Trophoblast cell (in vitro differentiated cells and primary cell): Measurements from ENCODE around the gene MRPL32.

Source experiments
- DNase-seq, 2 donors: peaks; one replicate each; pipeline ENCODE4 v3.0.0-alpha.2; 2016
- H2AFZ ChIP-seq: 2 replicates; pipeline ENCODE4 v1.6.1; 2013; ENCODE audit warnings: low read length, moderate library complexity, mild to moderate bottlenecking; ENCODE audit not compliant: insufficient read depth, poor library complexity
- H2AK5ac ChIP-seq: 2 replicates; pipeline ENCODE4 v1.6.1; 2013; ENCODE audit warnings: mild to moderate bottlenecking, low read length
- H2BK120ac ChIP-seq: 2 replicates; pipeline ENCODE4 v1.6.1; 2013; ENCODE audit warnings: low read length, mild to moderate bottlenecking, moderate library complexity; ENCODE audit not compliant: insufficient read depth, poor library complexity
- H2BK12ac ChIP-seq: 2 replicates; pipeline ENCODE4 v1.6.1; 2013; ENCODE audit warnings: mild to moderate bottlenecking, low read length, moderate library complexity
- H2BK5ac ChIP-seq: 2 replicates; pipeline ENCODE4 v1.6.1; 2013; ENCODE audit warnings: low read length, low read depth, moderate library complexity, mild to moderate bottlenecking; ENCODE audit not compliant: poor library complexity
- H3K14ac ChIP-seq: 2 replicates; pipeline ENCODE4 v1.6.1; 2013; ENCODE audit warnings: mild to moderate bottlenecking, low read length
- H3K18ac ChIP-seq: 2 replicates; pipeline ENCODE4 v1.6.1; 2013; ENCODE audit warnings: mild to moderate bottlenecking, low read length
- H3K23ac ChIP-seq: 2 replicates; pipeline ENCODE4 v1.6.1; 2013; ENCODE audit warnings: low read length
- H3K27ac ChIP-seq: 2 replicates; pipeline ENCODE4 v1.5.1; 2013; ENCODE audit warnings: low read depth, mild to moderate bottlenecking, inconsistent platforms, low read length, moderate library complexity
- H3K27me3 ChIP-seq: 2 replicates; pipeline ENCODE4 v1.6.1; 2013; ENCODE audit warnings: inconsistent platforms, mild to moderate bottlenecking, low read length, moderate library complexity; ENCODE audit not compliant: insufficient read depth
- H3K36me3 ChIP-seq, 2 experiments: 1 replicate in 1 of 2; 2 replicates in 1 of 2; pipeline ENCODE4 v1.6.1; 2013; ENCODE audit warnings: low read length in 2 of 2, mild to moderate bottlenecking in 2 of 2, moderate library complexity in 1 of 2; ENCODE audit not compliant: insufficient read depth in 2 of 2, control insufficient read depth in 1 of 2
- H3K4ac ChIP-seq: 2 replicates; pipeline ENCODE4 v1.6.1; 2013; ENCODE audit warnings: low read depth, mild to moderate bottlenecking, low read length, moderate library complexity
- H3K4me1 ChIP-seq, 2 experiments: 1 replicate in 1 of 2; 2 replicates in 1 of 2; pipeline ENCODE4 v1.6.1; 2013; ENCODE audit warnings: low read length in 2 of 2, mild to moderate bottlenecking in 2 of 2, moderate library complexity in 1 of 2; ENCODE audit not compliant: insufficient read depth in 2 of 2, control insufficient read depth in 1 of 2
- H3K4me2 ChIP-seq: 2 replicates; pipeline ENCODE4 v1.6.1; 2013; ENCODE audit warnings: inconsistent platforms, mild to moderate bottlenecking, low read length, moderate library complexity
- H3K4me3 ChIP-seq: 2 replicates; pipeline ENCODE4 v1.5.1; 2013; ENCODE audit warnings: mild to moderate bottlenecking, low read depth, low read length, inconsistent platforms
- H3K79me1 ChIP-seq: one replicate; pipeline ENCODE4 v1.6.1; 2013; ENCODE audit warnings: low read length
- H3K79me2 ChIP-seq: 2 replicates; pipeline ENCODE4 v1.6.1; 2013; ENCODE audit warnings: low read length, mild to moderate bottlenecking; ENCODE audit not compliant: control insufficient read depth, insufficient read depth, poor library complexity
- H3K9ac ChIP-seq: 2 replicates; pipeline ENCODE4 v1.6.1; 2013; ENCODE audit warnings: mild to moderate bottlenecking, low read length
- H3K9me3 ChIP-seq: 2 replicates; pipeline ENCODE4 v1.6.1; 2013; ENCODE audit warnings: low read depth, mild to moderate bottlenecking, control low read depth, inconsistent platforms, low read length; ENCODE audit not compliant: insufficient read depth
- H4K12ac ChIP-seq: 2 replicates; pipeline ENCODE4 v1.6.1; 2013; ENCODE audit warnings: low read depth, mild to moderate bottlenecking, low read length, moderate library complexity
- H4K8ac ChIP-seq: 2 replicates; pipeline ENCODE4 v1.6.1; 2013; ENCODE audit warnings: low read depth, mild to moderate bottlenecking, low read length, moderate library complexity
- H4K91ac ChIP-seq: one replicate; pipeline ENCODE4 v1.6.1; 2013; ENCODE audit warnings: low read depth, mild to moderate bottlenecking, low read length, moderate library complexity
- WGBS: extraction: QIAGEN DNeasy Blood & Tissue Kit; methylation state at CpG from one replicate; pipeline ENCODE4 v1.1.7; 2013; ENCODE audit warnings: missing lambda C conversion rate; ENCODE audit not compliant: insufficient read length, insufficient coverage; ENCODE audit errors: extremely low coverage; 5-methylcytosine and 5-hydroxymethylcytosine counted together

Gene MRPL32

GRCh38 chr7:42913591-42913990, 18.6 kb upstream of the MRPL32 start:
- WGBS, result no CpG with 5 or more reads among the region's 2 CpGs
- Histone ChIP-seq H3K9me3 (no peaks in the 10 kb centered on the region), H3K9ac (no peak overlapping the region)

GRCh38 chr7:42914009-42914408, 18.2 kb upstream of the MRPL32 start:
- no peak overlapping the region for H2AFZ ChIP-seq
- no peak overlapping the region for H3K23ac ChIP-seq
- H2BK12ac ChIP-seq, result no peak overlapping the region
- no peak overlapping the region for H4K8ac ChIP-seq
- H3K9ac ChIP-seq, result no peak overlapping the region
- peaks cover 11 to 15% of the 10 kb centered on the region in 2 experiments for H3K36me3 ChIP-seq
- H3K27ac ChIP-seq, result no peak overlapping the region
- no peak overlapping the region for H4K91ac ChIP-seq
- H2AK5ac ChIP-seq, result no peak overlapping the region
- H3K79me1 ChIP-seq, result peaks cover 7% of the 10 kb centered on the region
- DNase-seq, result no peak
- H3K4ac ChIP-seq, result no peak overlapping the region
- H3K9me3 ChIP-seq, result no peaks in the 10 kb centered on the region
- H3K4me2 ChIP-seq, result no peak overlapping the region
- no peak overlapping the region for H3K14ac ChIP-seq
- H3K18ac ChIP-seq, result no peak overlapping the region
- H3K4me3 ChIP-seq, result no peak overlapping the region
- H2BK120ac ChIP-seq, result no peak overlapping the region
- H3K4me1 ChIP-seq, result peaks cover 0 to 2% of the 10 kb centered on the region in 2 experiments
- peaks cover 6% of the 10 kb centered on the region for H3K79me2 ChIP-seq
- no peak overlapping the region for H2BK5ac ChIP-seq
- H3K27me3 ChIP-seq, result no peaks in the 10 kb centered on the region
- no peak overlapping the region for H4K12ac ChIP-seq
- no CpG with 5 or more reads among the region's 6 CpGs for WGBS

More at GRCh38 chr7:42913591-42913990, 18.6 kb upstream of the MRPL32 start:
- Histone ChIP-seq H3K4me2 (no peak overlapping the region), H2BK12ac (no peak overlapping the region), H2BK120ac (no peak overlapping the region), H3K23ac (no peak overlapping the region), H3K27me3 (no peaks in the 10 kb centered on the region), H3K4me3 (no peak overlapping the region), H2BK5ac (no peak overlapping the region), H3K18ac (no peak overlapping the region), H3K4me1 (peaks cover 0 to 2% of the 10 kb centered on the region in 2 experiments), H3K4ac (no peak overlapping the region), H3K79me1 (peaks cover 7% of the 10 kb centered on the region), H2AFZ (no peak overlapping the region), H3K27ac (no peak overlapping the region), H3K14ac (no peak overlapping the region), H4K8ac (no peak overlapping the region), H4K12ac (no peak overlapping the region), H3K36me3 (peaks cover 10 to 14% of the 10 kb centered on the region in 2 experiments), H4K91ac (no peak overlapping the region), H3K79me2 (peaks cover 6% of the 10 kb centered on the region), H2AK5ac (no peak overlapping the region)
- DNase-seq, result no peak

- H2BK120ac ChIP-seq, result no peak overlapping the region
- H3K79me1 ChIP-seq, result peaks cover 7% of the 10 kb centered on the region
- H3K18ac ChIP-seq, result no peak overlapping the region
- WGBS, result no CpG with 5 or more reads among the region's 5 CpGs
- H3K23ac ChIP-seq, result no peak overlapping the region
- H3K4me2 ChIP-seq, result no peak overlapping the region
- no peak overlapping the region for H2AK5ac ChIP-seq
- no peak overlapping the region for H3K4me3 ChIP-seq
- no peak overlapping the region for H3K14ac ChIP-seq
- H2BK12ac ChIP-seq, result no peak overlapping the region
- H2BK5ac ChIP-seq, result no peak overlapping the region
- no peak overlapping the region for H4K91ac ChIP-seq
- no peak overlapping the region for H3K4ac ChIP-seq
- H3K27ac ChIP-seq, result no peak overlapping the region
- H3K4me1 ChIP-seq, result peaks cover 0 to 2% of the 10 kb centered on the region in 2 experiments
- H4K8ac ChIP-seq, result no peak overlapping the region
- no peaks in the 10 kb centered on the region for H3K9me3 ChIP-seq
- H4K12ac ChIP-seq, result no peak overlapping the region
- H3K27me3 ChIP-seq, result no peaks in the 10 kb centered on the region
- peak in 1 of 2 donors; percentile 15 for DNase-seq
- peaks cover 6% of the 10 kb centered on the region for H3K79me2 ChIP-seq
- H3K36me3 ChIP-seq, result peaks cover 11 to 15% of the 10 kb centered on the region in 2 experiments
- no peak overlapping the region for H2AFZ ChIP-seq
- no peak overlapping the region for H3K9ac ChIP-seq
Measured at GRCh38 chr7:42914421-42915045, 17.6 kb upstream of the MRPL32 start.

- Histone ChIP-seq H2AFZ (no peak overlapping the region), H4K8ac (no peak overlapping the region), H3K9ac (no peak overlapping the region), H2BK120ac (no peak overlapping the region), H3K4me1 (peaks cover 0 to 2% of the 10 kb centered on the region in 2 experiments), H3K9me3 (no peaks in the 10 kb centered on the region), H2BK5ac (no peak overlapping the region), H4K12ac (no peak overlapping the region), H3K79me1 (peaks cover 7% of the 10 kb centered on the region), H3K4me3 (no peak overlapping the region), H3K14ac (no peak overlapping the region), H3K79me2 (peaks cover 6% of the 10 kb centered on the region), H3K36me3 (peaks cover 11 to 19% of the 10 kb centered on the region in 2 experiments), H3K4me2 (no peak overlapping the region), H3K27me3 (no peaks in the 10 kb centered on the region), H3K18ac (no peak overlapping the region), H3K4ac (no peak overlapping the region), H2BK12ac (no peak overlapping the region), H3K27ac (no peak overlapping the region), H3K23ac (no peak overlapping the region), H4K91ac (no peak overlapping the region), H2AK5ac (no peak overlapping the region)
- no peak for DNase-seq
- WGBS, result no CpG with 5 or more reads among the region's 1 CpG
Measured at GRCh38 chr7:42915356-42915755, 16.8 kb upstream of the MRPL32 start.
